Activated T-cell treated with anti-CD3 and anti-CD28 coated beads, Interleukin-2, amount 50 U/mL, for 48 hours (primary cell): ENCODE data around the gene VSIG8.
"Not testable (repeated sequence)": the region's sequence is repeated elsewhere in the genome, so short reads cannot be mapped to it uniquely, and the experiment has no call there.

Source experiments
- DNase-seq, 2 experiments: peaks; one replicate each; pipeline ENCODE4 v3.0.0-alpha.2; 2020

Gene VSIG8

GRCh38 chr1:159862557-159862956 is at the start of gene VSIG8:
Gene VSIG8, minus strand, starts transcription at chr1:159862657. Its CDS starts 136 bp downstream, at chr1:159862521.
- no peak for DNase-seq

GRCh38 chr1:159911326-159912070 is 49.0 kb upstream of the VSIG8 start:
- peak in 1 of 2 experiments; percentile 33 for DNase-seq

GRCh38 chr1:159908031-159908940 is 45.8 kb upstream of the VSIG8 start:
- DNase-seq, result no peak

DNA sequence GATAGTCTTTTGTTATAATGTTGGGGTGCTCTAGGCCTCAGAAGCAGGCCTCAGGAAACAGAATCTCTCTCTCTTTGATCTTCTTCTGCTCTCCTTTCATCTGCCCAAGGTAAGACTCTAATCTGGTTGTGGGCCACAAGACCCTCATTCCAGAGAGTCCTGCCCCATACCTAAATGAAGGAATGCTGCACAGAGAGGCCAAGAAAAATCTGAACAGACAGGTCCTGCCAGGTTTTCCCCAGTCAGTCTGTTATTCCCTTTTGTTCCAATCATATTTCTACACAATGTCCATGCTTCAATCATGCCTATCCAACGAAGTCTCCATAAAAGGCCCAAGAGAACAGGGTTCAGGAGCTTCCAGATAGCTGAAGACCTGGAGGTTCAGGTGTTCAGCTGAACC is 44.5 kb upstream of the VSIG8 start:
- no peak for DNase-seq

DNA sequence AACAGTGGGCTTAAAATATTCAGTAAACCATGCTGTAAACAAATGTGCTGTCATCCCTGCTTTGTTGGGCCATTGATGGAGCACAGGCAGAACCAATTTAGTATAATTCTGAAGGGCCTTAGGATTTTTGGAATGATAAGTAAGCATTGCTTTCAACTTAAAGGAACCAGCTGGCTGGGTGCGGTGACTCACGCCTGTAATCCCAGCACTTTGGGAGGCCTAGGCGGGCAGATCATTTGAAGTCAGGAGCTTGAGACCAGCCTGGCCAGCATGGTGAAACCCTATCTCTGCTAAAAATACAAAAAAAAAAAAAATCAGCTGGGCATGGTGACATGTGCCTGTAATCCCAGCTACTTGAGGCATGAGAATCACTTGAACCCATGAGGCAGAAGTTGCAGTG is 41.6 kb upstream of the VSIG8 start:
- DNase-seq, result not testable (repeated sequence)

DNA sequence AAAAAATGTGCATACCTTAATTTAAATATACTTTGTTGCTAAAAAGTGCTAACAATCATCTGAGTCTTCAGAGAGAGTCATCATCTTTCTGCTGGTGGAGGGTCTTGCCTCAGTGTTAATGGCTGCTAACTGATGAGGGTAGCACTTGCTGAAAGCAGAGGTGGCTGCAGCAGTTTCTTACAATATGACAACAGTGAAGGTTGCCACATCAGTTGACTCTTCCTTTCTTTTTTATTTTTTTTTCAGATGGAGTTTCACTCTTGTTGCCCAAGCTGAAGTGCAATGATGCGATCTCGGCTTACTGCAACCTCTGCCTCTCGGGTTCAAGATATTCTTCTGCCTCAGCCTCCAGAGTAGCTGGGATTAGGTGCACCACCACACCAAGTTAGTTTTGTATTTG is 40.1 kb upstream of the VSIG8 start:
- no peak for DNase-seq

- DNase-seq, result no peak
Measured at GRCh38 chr1:159900755-159901360, 38.4 kb upstream of the VSIG8 start.

GRCh38 chr1:159900086-159900680 is 37.7 kb upstream of the VSIG8 start, which contains the start of gene CFAP45:
Gene CFAP45, minus strand, starts transcription at chr1:159900165. Its CDS starts 67 bp downstream, at chr1:159900098.
- DNase-seq, result no peak

DNA sequence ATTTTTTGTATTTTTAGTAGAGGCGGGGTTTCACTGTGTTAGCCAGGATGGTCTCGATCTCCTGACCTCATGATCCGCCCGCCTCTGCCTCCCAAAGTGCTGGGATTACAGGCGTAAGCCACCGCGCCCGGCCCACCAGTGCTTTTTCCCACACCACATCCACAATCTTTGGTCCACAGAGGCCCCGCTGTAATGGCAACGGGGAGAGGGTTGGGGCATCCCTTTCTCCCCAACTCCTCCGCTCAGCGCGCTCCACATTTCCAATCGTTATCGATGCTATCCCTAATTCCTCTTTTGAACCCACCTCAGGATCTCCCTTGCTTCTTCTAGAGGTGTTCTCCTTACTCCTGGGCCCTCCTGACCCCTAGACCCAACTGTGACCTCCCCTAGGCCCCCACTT is 37.2 kb upstream of the VSIG8 start:
- DNase-seq, result not testable (repeated sequence)

DNA sequence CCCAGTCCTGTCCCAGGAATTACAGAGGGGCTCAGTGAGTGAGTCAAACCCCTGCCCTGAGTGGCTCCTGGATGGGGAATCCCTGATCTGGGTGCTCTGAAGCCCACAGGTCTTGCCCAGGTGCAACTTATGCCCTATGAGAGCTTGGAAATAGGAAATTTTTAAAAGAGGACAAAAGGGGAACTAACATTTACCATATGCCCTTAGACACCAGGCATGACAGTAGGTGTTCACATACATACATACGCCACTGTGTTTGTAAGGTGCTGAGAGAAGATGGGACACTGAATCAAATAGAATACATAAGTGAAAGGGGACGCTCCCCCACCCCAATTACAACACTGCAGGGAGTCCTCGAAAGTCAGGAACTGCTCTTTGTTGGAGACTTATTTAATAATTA is 36.1 kb upstream of the VSIG8 start:
- no peak for DNase-seq

- no peak for DNase-seq
Measured at GRCh38 chr1:159897962-159898361, 35.5 kb upstream of the VSIG8 start.

- no peak for DNase-seq
Measured at GRCh38 chr1:159896546-159896930, 34.1 kb upstream of the VSIG8 start.

- no peak for DNase-seq
Measured at GRCh38 chr1:159895836-159896545, 33.5 kb upstream of the VSIG8 start.

GRCh38 chr1:159895286-159895685 is 32.8 kb upstream of the VSIG8 start:
- DNase-seq, result no peak

- no peak for DNase-seq
Measured at GRCh38 chr1:159892944-159893343, 30.5 kb upstream of the VSIG8 start.

DNA sequence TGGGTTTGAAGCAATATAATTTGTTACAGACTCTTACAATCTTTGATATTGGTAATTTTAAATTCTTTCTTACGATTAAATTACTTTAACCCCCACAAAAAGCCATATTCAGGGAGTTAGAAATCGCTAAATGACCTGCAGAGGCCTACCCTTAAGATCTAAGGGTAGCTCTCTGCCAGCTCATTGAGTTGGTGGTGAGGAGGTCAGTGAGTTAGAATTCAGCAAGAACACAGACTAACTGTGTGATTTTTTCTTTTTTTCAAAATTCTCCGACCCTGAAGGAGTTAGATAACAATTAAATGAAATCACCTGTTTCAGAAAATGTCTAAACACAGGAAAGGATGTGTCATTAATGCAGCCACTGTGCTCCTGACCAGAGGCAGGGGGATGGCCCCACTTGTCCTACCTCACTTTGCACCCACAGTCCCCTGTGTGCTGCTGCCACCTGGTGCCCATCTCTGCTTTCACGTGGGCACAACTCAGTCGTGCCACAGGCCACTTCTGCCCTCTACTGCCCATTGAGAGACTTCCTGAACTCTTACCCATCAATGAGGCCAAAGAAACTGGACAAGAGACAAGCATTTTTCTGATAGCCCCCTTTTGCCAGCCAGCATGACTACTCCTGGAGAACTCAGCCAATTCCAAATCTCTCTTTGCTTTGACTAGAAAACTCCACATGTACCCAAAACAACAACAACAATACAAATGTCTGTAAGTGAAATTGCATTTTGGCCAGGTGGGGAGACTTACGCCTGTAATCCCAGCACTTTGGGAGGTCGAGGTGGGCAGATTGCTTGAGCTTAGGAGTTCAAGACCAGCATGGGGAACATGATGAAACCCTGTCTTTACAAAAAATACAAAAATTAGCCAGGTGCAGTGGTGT is 29.1 kb upstream of the VSIG8 start:
- DNase-seq, result peak; percentile 86

GRCh38 chr1:159890390-159890789 is 27.9 kb upstream of the VSIG8 start:
- DNase-seq, result no peak

- DNase-seq, result no peak
Measured at GRCh38 chr1:159889821-159890252, 27.4 kb upstream of the VSIG8 start.

DNA sequence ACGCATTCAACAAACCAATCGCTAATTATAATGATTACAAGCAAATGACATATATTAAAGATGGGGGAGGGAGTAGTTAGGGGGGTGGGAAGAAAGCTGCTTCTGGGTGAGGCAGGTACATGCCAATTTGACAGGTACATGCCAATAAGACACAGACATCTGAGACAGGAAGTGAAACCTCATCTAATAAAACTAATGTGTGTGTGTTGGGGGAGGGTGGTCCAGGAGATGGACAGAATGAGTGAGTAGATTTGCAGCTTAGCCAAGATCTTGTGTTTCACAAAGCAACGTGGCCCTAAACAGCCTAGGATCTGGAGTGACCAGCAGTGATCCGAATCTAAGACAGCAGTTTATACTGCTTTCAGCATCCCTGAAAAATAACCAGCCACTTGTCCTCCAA is 26.7 kb upstream of the VSIG8 start:
- DNase-seq, result no peak

DNA sequence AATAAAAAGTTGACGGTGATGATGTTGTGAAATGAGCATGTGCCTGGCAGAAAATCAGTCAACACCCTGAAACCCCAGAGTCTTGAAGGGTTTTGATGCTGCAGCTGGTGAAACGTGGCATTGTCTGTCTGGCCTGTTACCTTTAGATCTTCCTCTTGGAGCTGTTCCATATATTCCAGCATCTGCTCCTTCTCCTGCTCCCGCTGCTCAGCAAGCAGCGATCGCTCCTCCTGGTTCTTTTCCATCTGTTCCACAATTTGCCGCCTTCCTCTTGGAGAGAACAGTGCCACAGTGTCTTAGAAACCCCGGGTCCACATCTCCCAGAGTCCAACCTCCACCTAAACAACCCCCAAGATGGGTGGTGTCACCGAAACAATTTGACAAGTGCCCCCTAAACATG is 21.8 kb upstream of the VSIG8 start:
- DNase-seq, result no peak

- DNase-seq, result no peak
Measured at GRCh38 chr1:159883134-159883533, 20.7 kb upstream of the VSIG8 start.
